HG02981 (cell line): ENCODE data around the gene DNER.

Experiments
- ATAC-seq: cut with Tn5 transposase; IDR thresholded peaks from one replicate; pipeline ENCODE4 v1.9.1; 2021; ENCODE audit warnings: mild to moderate bottlenecking, moderate library complexity; ENCODE audit not compliant: unreplicated experiment

DNER gene

GRCh38 chr2:229572507-229573271 lies 141.7 kb downstream of the DNER start:
- ATAC-seq, result no peak

GRCh38 chr2:229571243-229571642 lies 143.1 kb downstream of the DNER start:
- no peak for ATAC-seq

- ATAC-seq, result no peak
These were observed 148.0 kb downstream of the DNER start for GRCh38 chr2:229566370-229566769.

- no peak for ATAC-seq
These were observed 150.0 kb downstream of the DNER start for GRCh38 chr2:229564300-229564907.

GRCh38 chr2:229563388-229563787 lies 151.0 kb downstream of the DNER start:
- ATAC-seq, result no peak

- ATAC-seq, result no peak
These were observed 151.8 kb downstream of the DNER start for GRCh38 chr2:229562472-229563127.

- no peak for ATAC-seq
These were observed 154.4 kb downstream of the DNER start for GRCh38 chr2:229559986-229560385.

GRCh38 chr2:229553091-229553490 lies 161.3 kb downstream of the DNER start:
- no peak for ATAC-seq

GRCh38 chr2:229543176-229543873 lies 171.0 kb downstream of the DNER start:
- no peak for ATAC-seq

- no peak for ATAC-seq
These were observed 174.7 kb downstream of the DNER start for GRCh38 chr2:229539628-229540027.

GRCh38 chr2:229531594-229531993 lies 182.8 kb downstream of the DNER start:
- no peak for ATAC-seq

- no peak for ATAC-seq
These were observed 183.9 kb downstream of the DNER start for GRCh38 chr2:229530434-229530833.

GRCh38 chr2:229528846-229529245 lies 185.5 kb downstream of the DNER start:
- ATAC-seq, result no peak

- no peak for ATAC-seq
These were observed 187.4 kb downstream of the DNER start for GRCh38 chr2:229526951-229527350.

- ATAC-seq, result no peak
These were observed 189.6 kb downstream of the DNER start for GRCh38 chr2:229524799-229525198.

- ATAC-seq, result no peak
These were observed 190.7 kb downstream of the DNER start for GRCh38 chr2:229523663-229524062.

- no peak for ATAC-seq
These were observed 192.8 kb downstream of the DNER start for GRCh38 chr2:229521576-229521975.

- ATAC-seq, result no peak
These were observed 193.7 kb downstream of the DNER start for GRCh38 chr2:229520691-229521096.

GRCh38 chr2:229519655-229520430 lies 194.5 kb downstream of the DNER start:
- ATAC-seq, result no peak

- ATAC-seq, result no peak
These were observed 200.0 kb downstream of the DNER start for GRCh38 chr2:229514273-229514895.
